Muscle layer of colon (tissue), 2 donors: ENCODE data around the gene CNTN3.

ENCODE experiments used
- H3K27ac ChIP-seq: one replicate; pipeline ENCODE4 v1.7.0; 2013; ENCODE audit warnings: low read depth, mild to moderate bottlenecking, low read length, moderate library complexity
- H3K27me3 ChIP-seq, 2 donors: one replicate each; pipeline ENCODE4 v1.7.0; 2013; ENCODE audit warnings: low read length in 2 of 2, mild to moderate bottlenecking in 2 of 2; ENCODE audit not compliant: insufficient read depth in 2 of 2, control insufficient read depth in 1 of 2
- H3K36me3 ChIP-seq: one replicate; pipeline ENCODE4 v1.7.0; 2013; ENCODE audit warnings: mild to moderate bottlenecking, low read length; ENCODE audit not compliant: insufficient read depth
- H3K4me1 ChIP-seq: one replicate; pipeline ENCODE4 v1.7.0; 2013; ENCODE audit warnings: mild to moderate bottlenecking, low read length; ENCODE audit not compliant: insufficient read depth
- H3K4me3 ChIP-seq, 2 donors: one replicate each; pipeline ENCODE4 v1.7.0; 2013; ENCODE audit warnings: low read length in 2 of 2, low read depth in 1 of 2, mild to moderate bottlenecking in 1 of 2, moderate library complexity in 1 of 2
- H3K9ac ChIP-seq: one replicate; pipeline ENCODE4 v1.7.0; 2013; ENCODE audit warnings: low read length
- H3K9me3 ChIP-seq: one replicate; pipeline ENCODE4 v1.7.0; 2013; ENCODE audit warnings: mild to moderate bottlenecking, low read length
- donor health status: abdominal sarcoma.
- donor health status: Adenocarcinoma of cecum.

The CNTN3 gene

GRCh38 chr3:74584782-74585181 is 29.7 kb downstream of the CNTN3 start:
- no peaks in the 10 kb centered on the region for H3K9me3 ChIP-seq
- H3K27ac ChIP-seq = no peak overlapping the region
- no peaks in the 10 kb centered on the region for H3K27me3 ChIP-seq
- H3K36me3 ChIP-seq = no peaks in the 10 kb centered on the region
- H3K4me1 ChIP-seq = no peaks in the 10 kb centered on the region
- H3K4me3 ChIP-seq = no peak overlapping the region
- H3K9ac ChIP-seq = no peak overlapping the region

DNA sequence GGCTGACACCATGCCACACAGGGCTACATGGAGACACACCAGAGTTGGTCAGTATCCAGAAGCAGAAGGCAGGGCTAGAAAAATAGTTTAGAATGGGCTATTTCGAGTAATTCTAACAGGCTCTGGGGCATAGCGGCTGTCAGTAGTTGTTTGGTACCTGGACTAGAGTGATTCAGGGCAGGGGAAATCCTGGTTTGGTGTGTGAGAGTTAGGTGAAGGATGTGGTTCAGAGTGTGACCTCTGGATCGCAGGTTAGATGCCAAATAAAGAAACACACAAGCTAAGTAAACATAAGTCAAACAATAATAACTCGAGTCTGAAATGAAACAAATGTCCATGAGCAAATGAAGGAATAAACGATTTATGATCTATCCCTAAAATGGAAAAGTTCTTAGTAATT is 31.5 kb downstream of the CNTN3 start:
- H3K27ac ChIP-seq = no peak overlapping the region
- H3K4me3 ChIP-seq = no peak overlapping the region
- no peaks in the 10 kb centered on the region for H3K4me1 ChIP-seq
- no peaks in the 10 kb centered on the region for H3K9me3 ChIP-seq
- no peak overlapping the region for H3K9ac ChIP-seq
- H3K36me3 ChIP-seq = no peaks in the 10 kb centered on the region
- H3K27me3 ChIP-seq = no peaks in the 10 kb centered on the region

DNA sequence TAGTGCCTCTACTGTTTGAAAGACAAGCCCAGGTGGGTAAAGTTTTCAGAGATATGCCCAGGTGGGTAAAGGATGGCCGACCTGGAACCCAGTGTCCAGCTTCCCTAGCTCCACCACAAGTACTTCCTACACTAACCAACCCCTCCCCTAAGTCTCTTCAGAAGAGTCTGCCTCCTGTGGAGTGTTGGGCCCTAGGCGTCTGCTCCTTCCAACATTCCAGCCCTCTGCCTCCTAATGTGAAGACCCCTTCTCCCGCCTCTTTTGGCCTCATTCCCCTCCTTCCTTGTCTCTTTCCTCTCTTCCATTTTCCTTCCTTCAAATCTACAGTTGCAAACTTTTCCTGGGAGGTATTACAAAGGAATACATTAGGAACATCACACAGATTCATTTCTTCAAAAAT is 38.6 kb downstream of the CNTN3 start:
- Histone ChIP-seq H3K27me3 (no peaks in the 10 kb centered on the region), H3K36me3 (no peaks in the 10 kb centered on the region), H3K4me1 (no peaks in the 10 kb centered on the region), H3K9ac (no peak overlapping the region), H3K4me3 (no peak overlapping the region), H3K9me3 (no peaks in the 10 kb centered on the region), H3K27ac (no peak overlapping the region)

DNA sequence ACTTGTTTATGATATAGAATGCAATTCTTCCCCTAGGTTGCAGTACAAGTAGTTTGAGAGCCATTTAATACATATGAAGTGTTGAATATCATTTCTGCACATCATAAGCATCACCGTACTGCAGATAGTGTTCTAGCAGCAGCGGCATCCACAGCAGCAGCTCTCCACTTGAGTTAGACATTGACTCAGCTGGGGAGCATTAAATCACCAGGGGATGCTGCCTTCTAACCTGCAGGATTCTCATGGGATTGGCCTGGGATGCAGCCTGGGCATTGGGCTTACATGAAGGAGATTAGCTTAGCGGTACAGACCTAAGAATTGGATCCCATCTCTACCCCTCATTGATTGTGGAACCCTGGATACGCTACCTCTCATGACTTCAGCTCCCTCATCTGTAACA is 43.3 kb downstream of the CNTN3 start:
- H3K9ac ChIP-seq = no peak overlapping the region

More for the DNA sequence above, 43.3 kb downstream of the CNTN3 start:
- Histone ChIP-seq H3K27ac (no peak overlapping the region), H3K36me3 (no peaks in the 10 kb centered on the region), H3K4me1 (no peaks in the 10 kb centered on the region), H3K9me3 (no peaks in the 10 kb centered on the region), H3K4me3 (no peak overlapping the region), H3K27me3 (no peaks in the 10 kb centered on the region)
